Ramos (cell line): ENCODE data around the gene PLK4.
"Not testable (repeated sequence)": the region's sequence is repeated elsewhere in the genome, so short reads cannot be mapped to it uniquely, and the experiment has no call there.

ENCODE experiments used
- in situ Hi-C: fragments of 300-500 bp; cut with MboI; formaldehyde crosslinking; loops from one replicate; pipeline ENCODE4 v1.14.3; 2022; ENCODE audit warnings: low sequenced_read_pairs; ENCODE audit not compliant: unreplicated experiment

Gene PLK4

DNA sequence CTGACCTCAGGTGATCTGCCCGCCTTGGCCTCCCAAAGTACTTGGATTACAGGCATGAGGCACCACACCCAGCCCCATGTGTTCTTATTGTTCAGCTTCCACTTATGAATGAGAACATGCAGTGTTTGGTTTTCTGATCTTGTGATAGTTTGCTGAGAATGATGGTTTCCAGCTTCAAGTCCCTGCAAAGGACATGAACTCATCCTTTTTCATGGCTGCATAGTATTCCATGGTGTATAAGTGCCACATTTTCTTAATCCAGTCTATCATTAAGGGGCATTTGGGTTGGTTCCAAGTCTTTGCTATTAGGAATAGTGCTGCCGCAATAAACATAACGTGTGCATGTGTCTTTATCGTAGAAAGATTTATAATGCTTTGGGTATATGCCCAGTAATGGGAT is 19.0 kb downstream of the PLK4 start:
- in situ Hi-C loops: not testable (repeated sequence)

DNA sequence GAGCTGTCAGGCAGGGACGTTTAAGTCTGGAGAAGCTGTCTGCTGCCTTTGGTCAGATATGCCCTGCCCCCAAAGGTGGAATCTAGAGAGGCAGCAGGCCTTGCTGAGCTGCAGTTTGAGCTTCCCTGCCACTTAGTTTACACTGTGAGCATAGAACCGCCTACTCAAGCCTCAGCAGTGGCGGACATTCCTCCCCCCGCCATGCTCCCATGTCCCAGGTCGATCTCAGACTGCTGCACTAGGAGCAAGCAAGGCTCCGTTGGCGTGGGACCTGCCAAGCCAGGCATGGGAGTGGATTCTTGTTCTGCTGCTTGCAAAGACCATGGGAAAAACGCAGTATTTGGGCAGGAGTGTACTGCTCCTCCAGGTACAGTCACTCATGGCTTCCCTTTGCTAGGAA is 24.3 kb downstream of the PLK4 start:
- in situ Hi-C loops: no loop called here

DNA sequence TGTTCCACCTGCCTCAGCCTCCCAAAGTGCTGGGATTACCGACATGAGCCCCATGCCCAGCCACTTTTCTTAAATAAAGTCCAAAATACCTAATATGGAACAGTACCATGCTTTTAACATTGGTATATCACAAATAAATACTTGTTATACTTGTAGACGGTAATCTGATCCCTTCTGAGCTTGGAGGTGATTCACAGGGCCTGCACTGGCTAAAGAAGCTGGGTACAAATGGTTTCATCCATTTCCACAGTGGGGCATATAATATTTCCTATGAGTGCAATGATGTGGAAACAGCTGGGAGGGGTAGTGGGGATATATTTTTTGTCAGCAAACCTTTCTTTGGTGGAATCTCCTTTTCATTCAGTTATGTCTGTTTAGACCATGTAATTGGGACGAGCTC is 35.8 kb downstream of the PLK4 start:
- in situ Hi-C loops: no loop called here

DNA sequence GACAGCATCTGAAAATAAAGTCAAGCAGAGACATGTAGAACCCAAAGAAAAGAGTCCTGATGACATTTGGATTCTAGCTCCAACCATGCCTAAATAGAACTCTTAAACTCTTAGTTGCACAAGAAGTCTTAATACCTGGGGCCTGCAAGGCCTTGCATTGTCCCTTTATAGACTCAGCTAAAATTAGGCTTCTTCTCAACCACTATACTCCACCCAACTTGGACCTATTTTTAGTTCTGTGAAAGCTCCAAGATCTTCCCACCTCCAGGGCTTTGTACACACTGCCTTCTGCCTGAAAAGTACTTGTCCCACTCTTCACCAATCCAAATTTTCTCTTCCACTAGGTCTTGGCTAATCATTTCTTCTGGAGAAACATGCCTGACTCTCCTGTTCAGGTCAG is 36.5 kb downstream of the PLK4 start:
- in situ Hi-C loops: no loop called here

DNA sequence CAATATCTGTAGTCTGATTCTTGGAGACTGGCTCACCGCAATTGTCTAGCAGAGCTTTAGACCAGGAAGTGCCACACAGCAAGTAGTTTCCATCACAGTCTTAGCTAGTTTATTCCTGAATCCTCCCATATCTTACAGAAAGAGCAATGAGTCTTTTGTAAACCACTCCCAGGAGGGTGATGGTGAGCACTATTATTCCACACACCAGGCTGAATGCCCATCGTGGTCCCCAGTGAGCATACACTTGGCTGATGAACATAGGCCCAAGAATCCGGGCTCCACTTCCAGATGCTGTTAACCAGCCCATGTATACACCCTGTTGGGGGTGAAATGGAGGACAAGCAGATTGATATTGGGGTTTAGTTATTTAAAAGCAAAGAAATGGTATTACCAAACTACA is 39.8 kb downstream of the PLK4 start:
- in situ Hi-C loops: no loop called here

DNA sequence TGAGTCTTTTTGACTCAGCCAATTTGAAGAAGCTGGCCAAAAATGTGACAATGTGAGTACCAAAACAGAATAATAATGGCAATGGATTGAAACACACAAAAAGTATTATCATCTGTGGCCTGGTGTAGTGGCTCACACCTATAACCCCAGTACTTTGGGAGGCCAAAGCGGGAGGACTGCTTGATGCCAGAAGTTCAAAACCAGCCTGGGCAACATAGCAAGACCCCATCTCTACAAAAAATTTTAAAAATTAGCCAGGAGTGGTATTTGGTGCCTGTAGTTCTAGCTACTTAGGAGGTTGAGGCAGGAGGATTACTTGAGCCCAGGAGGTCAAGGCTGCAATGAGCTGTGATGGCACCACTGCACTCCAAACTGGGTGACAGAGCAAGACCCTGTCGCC is 41.5 kb downstream of the PLK4 start:
- in situ Hi-C loops: no loop called here

DNA sequence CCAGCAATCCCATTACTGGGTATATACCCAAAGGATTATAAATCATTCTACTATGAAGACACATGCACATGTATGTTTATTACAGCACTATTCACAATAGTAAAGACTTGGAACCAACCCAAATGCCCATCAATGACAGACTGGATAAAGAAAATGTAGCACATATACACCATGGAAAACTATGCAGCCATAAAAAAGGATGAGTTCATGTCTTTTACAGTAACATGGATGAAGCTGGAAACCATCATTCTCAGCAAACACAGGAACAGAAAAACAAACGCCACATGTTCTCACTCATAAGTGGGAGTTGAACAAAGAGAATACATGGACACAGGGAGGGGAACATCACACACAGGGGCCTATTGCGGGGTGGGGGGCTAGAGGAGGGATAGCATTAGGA is 45.0 kb downstream of the PLK4 start:
- in situ Hi-C loops: not testable (repeated sequence)

DNA sequence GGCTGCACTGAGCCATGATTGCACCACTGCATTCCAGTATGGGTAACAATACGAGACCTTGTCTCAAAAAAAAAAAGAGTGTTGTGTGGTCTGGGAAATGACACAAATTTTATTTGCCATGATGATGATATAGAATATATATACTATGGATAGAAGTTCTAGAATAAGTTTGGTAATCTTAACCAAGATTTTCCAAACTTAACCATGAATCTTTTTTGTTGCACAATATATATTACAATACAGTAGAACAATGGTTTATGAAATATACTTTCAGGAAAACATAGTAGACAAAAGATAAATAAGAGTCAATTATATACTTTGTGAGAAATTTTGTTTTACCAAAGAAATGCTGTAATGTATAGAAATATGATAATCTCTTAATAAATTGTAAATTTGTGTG is 49.5 kb downstream of the PLK4 start:
- in situ Hi-C loops: no loop called here

DNA sequence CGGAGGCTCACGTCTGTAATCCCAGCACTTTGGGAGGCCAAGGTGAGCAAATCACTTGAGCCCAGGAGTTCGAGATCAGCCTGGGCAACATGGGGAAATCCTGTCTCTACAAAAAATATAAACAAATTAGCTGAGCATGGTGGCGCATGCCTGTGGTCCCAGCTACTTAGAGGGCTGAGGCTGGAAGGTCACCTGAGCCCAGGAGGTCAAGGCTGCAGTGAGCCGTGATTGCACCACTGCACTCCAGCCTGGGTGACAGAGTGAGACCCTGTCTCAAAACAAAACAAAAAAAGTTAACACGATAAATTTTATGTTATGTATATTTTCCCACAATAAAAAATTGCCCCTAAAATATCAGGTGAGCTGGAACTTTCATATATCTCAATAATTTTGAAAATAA is 51.1 kb downstream of the PLK4 start:
- in situ Hi-C loops: not testable (repeated sequence)

DNA sequence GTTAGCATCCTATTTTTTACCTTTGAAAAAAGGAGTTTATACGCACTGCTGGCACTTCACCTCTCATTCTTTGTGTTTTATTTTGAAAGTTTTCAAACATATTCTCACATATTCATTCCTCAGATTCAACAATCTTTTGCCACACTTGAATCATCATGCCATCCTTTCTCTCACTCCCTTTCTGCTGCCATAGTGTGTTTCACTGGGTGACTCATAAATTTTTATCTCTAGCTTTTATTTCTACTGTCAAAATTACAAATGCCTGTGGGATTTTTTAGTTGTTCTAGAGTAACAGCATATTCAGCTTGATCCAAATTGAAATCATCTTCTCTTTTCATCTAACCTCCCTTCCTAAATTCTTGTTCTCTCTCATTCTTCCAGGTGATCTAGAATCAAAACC is 56.3 kb downstream of the PLK4 start:
- in situ Hi-C loops: no loop called here
